Left renal pelvis (tissue), 4 donors: ENCODE measurements around the gene PRKN. TPM values are rescaled to one million over a fixed set of nuclear protein-coding genes. Genes with fewer than 3 reads are reported as not detected.

Experiments
- DNase-seq, 4 donors: peaks; one replicate each; pipeline ENCODE4 v3.0.0-alpha.2; 2013; ENCODE audit warnings: low read depth in 4 of 4, low spot score in 3 of 4
- polyA plus RNA-seq, 4 donors: library from polyadenylated mRNA; unstranded; fragments of 120-200 nt; gene quantifications; one replicate each; pipeline ENCODE4 v1.2.1, GENCODE V29; 2013; ENCODE audit not compliant: insufficient read length in 4 of 4

The PRKN gene
- polyA plus RNA-seq, 4 donors = 1.5 to 11.9 (median 9.8) TPM

DNA sequence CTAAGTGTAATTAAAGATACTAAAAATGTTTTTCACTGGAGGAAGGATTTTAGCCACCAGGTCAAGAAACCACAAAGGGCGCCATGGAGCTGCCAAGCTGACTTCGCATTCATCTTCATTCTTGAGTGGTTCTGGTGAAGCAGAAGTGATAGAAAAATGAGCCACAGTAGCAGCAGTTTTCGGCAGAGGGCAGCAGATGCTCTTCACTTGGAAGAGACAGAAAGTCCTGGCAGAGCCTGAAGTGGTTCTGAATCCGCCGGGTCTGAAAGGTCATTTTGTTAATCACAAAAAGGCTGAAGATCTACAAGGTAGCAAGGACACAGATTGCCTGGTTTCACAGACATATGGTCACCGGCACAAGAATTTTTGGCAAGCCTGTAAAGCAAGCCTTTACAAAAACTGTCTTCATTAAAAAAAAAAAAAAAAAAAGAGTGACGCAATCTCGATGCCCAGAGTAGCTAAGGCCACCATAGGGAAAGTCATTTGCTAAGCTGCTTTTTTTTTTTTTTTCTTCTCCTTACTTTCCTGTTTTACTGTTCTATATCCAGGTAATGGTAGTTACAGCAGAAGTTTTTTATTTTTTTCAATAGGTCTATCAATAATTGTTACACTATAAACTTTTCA, 1108.6 kb downstream of the PRKN start:
- no peak for DNase-seq

DNA sequence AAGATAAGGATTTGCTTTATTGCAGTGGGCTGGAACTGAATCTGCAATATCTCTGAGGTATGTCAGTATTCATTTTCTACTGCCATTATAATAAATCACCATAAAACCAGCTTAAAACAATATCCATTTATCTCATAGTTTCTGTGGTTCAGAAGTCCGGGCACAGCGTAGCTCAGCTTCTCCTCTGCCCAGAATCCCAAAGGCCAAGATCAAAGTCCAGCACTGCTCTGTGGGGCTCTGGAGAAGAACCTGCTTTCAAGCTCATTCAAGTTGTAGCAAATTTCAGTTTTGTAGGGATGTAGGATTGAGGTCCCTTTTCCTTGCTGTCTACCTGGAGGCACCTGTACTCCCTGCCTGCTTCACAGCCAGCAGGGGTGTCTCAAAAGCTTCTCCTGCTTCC, 1113.9 kb downstream of the PRKN start:
- DNase-seq = no peak

DNA sequence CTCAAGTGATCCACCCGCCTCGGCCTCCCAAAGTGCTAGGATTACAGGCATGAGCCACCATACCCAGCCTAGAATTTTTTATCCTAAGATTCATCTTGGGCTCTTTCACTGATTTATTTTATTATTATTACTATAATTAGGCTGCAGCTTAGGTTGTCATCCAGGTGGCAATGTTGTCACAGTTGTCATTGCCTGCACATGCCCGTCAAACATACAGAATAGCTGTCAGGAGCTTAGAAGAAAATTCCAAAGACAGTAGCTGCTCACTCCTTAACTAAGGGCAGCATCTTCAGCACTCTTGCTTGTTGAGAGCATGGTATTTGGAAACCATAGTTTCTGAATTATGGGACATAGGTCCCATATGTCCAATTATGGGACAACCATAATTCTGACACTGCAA, 1118.8 kb downstream of the PRKN start:
- no peak for DNase-seq

DNA sequence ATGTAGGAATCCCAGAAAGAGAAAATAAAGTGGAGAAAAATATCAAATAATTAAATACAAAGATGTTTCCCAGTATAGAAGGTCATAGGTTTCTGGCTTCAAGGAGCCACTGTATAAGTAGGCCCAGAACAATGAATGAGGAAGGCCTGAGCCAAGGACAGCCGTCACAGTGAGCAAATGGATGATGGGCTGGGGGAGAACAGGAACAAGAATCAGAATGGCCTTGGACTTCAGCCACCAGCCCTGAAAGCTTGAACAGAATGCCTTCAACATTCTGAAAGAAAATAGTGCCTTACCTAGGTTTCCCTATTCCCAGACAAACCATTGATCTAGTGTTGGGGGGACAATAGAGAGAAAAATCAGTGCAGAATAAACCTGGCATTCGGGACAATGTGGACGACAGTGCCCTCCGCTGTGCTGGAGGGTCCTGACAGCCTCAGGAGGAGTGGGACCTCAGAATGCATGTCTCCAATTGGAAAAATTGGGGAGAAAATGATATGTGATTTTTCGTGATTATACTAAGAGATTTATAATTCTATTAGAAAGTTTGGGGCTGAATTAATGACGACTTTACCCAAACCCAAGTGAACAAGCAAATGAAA, 1119.8 kb downstream of the PRKN start:
- no peak for DNase-seq

DNA sequence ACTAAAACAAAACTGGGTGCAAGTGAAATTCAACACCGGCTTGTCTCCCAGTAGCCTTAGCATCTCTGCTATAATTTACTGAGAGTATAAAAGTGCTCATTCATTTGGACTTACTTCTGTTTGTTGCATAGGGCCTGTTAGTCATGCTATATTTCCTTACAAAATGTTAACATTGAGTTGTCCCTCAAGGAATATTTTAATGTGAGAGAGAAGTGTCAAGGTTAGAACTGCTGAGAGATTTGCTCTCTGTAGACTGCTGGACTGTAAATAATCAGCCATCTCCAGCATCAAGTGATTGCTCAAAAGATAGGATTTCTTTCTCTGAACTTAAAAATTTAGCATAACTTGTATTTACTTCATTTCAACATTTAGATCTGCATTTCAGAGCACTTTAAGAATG, 1125.2 kb downstream of the PRKN start:
- no peak for DNase-seq

DNA sequence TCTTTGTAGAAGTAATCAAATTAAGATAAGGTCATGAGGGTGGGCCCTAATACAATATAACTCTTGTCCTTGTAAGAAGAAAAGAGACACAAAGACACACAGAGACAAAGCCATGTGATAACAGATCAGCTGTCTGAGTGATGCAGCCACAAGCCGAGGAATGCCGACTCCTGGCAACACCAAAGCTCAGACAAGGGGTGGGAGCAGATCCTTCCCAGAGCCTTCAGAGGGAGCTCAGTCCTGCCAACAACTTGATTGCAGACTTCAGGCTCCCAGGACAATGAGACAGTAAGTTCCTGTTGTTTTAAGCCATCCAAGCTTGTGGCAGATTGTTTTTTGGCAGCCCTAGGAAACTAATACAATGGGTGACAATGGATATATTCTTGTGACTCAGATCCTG, 1128.7 kb downstream of the PRKN start:
- DNase-seq = no peak

DNA sequence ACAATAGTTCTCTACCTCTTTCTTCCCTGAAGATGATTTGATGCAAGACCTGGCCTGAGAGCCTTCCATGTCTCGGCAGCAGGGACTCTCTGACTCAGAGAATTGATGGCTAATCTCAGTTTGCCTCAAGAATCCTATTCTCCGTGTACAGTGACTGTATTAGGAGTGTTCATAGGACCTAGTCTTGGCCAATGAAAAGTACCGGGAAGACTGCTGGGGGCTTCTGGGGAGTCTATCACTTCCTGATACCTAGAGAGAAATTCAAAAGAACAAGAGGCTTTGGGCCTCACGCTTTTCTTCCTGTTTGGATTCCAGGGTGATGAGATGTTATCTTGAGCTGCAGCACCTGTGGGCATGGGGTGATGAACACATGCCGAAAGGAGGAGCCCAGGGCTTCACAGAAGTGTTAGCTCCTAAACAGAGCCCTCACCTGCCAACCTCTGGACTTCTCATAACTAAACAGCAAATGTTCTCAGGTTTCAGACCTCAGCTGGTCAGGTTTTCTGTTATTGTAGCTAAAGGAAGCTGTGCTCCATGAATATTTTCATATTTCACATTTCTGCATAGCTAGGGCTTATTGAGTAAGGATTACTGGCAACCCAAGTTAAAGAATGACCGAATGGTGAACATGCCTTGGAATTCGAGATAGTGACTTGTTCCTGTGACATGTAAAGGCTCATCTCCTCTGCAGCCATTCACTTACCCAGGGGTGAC, 1130.6 kb downstream of the PRKN start:
- DNase-seq = no peak

DNA sequence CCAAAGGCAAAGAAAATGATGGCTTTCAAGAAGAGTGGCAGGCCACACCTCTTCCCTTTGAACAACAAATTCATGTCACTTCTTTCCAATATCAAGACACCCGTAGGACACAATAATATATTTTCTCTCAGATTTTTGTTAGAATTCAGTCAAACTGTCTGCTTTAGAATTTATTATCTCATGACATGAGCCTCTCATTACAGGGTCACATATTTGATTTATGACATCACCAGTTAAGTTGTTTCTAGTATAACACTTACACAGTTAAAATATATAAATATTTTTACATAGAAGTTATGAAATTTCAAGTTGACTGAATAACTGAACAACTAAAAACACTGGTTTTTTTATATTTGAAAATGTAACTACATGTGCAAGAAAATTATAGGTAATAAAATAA, 1133.2 kb downstream of the PRKN start:
- DNase-seq = no peak

DNA sequence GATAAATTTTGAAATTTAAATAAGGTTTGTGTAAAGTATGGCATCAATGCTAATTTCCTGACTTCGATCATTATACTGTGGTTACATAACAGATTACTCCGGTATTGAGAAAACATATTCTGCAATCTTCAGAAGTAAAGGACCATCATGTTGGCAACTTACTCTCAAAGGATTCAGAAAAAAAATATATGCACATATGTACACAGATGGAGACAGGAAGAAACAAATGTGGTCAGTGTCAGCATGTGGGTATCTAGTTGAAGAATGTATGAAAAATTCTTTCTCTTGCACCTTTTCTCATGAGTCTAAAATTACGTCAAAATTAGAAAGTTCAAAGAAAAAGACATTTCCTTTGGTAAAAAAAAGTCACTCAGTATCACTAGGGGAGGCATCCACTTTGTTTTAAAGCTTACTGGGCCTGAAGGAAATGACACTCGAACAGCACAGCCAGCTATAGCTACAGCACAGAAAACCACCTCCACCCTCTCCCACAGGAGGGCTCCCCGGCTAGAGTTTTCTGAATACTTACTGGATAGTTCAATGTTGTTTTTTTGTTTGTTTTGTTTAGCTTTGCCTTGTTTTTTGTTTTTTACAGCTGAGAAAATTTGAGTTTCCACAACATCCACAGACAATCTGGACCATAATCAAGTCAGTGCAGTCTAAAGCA, 1136.5 kb downstream of the PRKN start:
- DNase-seq = no peak

DNA sequence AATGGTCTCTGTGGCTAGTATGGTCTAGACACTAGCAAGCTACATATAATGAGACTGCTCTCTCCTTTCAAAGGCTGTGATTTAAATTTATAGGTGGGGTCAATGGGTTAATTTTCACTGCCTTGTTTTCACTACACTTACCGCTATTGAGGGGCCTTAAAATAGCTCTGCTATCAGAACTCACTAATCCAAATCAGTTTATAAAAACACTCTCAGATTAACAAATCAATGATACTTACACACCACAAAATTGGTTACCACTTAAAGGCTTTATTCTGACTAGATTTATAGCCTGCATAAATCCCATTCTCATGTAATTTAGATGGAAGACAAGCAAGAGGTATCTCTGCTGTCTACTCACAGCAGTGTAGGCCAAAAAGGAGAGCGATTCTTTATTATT, 1140.7 kb downstream of the PRKN start:
- peak in 1 of 4 donors; percentile 8 for DNase-seq

DNA sequence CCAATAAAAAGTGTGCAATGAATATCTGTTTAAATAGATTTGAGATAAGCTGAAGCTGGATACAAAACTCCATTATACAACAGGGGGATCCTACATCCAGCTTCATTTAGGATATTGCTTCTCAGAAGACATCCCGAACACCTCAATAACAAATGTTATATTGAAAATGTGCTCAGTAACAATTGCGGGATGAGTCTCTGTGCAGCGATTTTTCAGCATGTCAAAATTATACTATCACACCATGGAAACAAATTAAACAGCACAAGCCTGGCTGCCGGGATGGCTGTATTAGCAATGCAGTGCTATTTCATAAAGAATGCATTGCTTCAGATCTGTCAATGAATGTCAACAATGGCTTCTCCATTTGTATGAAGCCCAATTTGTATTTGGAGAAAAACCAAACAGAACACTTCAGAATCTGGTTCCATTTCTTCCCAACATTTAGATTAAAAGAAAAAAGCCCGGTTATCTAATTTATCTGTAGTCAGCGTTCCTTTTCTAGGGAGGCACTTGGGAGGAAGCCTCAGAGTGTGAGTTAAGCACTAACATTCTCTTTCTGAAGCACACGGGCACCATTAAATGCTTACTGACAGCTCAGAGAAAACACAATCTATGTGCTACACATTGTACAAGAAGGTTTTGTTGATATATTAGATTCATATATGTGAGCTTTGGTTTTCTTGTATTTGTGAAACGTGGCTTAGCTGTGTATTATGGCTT, 1142.8 kb downstream of the PRKN start:
- DNase-seq = no peak

DNA sequence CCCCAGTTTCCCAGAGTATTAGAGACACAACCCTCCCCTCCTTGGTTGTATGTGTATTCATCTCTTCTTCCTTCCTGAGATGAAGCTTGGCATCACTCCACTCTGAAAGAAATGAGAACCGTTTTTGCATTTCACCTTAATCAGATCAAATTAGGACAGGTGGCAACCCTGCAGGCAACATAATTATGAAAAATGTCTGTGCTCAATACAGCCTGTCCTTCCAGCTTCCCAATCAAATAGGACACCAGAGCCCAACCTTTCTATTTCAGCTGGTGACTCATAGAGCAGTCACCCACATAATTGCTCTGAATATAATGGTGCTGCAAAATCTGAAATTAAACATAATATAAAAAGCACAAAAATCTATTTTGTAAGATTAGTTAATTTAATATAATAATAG, 1143.5 kb downstream of the PRKN start:
- no peak for DNase-seq

DNA sequence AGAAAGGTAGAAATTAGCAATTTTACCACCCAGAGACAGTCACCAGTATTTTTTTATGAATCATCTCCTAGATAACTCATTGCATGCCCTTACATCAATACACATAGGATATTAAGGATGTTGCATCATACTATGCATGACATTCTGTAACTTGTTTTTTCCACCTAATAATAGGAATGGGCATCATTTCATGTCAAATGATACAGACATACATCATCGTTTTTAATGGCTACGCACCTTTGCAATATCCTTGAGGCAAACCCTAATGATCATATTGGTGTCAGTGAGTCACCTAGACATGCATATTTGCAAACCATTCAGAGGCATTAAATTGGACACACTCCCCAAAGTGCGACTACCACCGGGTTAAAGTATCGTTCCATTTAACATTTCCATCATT, 1144.0 kb downstream of the PRKN start:
- DNase-seq = no peak

DNA sequence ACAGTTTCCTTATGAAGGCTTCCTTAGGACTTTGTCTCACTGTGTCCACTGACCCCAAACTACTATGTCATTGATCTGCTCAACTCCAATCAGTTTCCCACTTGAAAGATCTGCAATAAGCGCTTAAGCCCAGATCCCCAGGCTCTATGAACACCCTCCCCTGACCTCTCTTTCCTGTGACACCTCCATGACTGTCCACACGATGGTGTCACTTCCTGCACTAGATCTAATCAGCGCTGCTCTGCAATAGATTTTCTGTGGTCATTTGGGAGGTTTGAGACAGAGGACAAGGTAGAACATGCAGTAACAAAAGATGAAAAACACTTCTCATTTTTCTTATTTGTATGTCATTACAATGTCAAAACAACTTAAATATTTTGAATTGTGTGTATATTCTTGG, 1149.1 kb downstream of the PRKN start:
- DNase-seq = no peak

DNA sequence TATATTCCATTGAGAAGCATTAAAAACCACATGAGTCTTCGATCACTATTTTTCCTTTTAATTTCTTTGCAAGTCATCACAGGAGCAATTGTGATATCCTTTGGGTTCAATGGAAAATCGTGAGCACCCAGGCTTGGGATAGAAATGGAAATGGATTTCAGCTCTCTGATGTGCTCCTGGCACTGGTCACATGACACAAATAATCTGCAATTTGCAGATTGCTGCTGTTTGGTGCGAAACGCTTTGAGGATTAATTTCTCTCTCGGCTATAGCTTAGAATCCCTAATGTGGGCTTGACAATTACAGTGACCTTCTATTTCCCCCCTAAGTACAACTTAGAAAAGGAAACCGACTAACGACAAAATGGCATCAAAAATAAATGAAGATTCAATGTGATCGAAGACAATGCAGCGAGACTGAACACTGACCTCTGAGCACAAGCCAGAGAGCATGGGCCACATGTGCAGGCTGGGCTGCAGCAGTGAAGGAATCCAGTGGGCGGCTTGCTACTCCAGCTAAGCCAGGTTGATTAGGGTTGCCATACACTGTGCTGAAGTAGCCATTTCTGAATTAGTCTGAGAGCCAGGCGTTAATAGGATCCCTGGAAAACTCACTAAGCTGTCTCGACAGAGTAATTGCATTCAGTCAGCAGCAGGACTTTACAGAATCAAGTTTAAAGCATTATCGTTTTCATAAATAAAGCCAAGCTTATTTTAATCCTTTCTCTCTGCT, 1151.9 kb downstream of the PRKN start:
- no peak for DNase-seq

DNA sequence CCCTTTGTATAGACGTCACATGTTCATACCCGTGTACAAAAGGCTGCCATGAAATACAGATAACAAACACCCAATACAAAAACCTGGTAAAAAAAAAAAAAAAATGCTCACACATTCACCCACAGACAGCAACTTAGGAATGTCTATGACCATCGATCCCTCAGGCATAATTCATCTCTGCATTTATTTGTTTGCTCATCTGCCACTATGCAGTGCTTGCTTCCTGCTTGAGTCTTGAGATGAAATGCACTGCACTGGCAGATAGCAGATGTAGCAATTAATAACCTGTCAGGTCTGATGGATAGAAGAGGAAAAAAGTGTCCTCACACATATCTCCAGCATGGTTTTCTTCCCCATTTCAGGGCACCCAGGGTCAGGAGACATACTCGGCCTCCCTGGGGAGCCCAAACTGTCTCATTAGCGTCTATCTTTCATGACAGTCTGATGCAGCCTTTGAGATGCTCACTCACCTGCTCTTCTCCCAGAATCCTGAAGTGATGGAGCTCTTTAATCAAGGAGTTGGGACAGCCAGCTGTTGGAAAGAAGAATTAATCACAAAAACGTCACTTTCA, 1158.6 kb downstream of the PRKN start:
- DNase-seq = no peak

DNA sequence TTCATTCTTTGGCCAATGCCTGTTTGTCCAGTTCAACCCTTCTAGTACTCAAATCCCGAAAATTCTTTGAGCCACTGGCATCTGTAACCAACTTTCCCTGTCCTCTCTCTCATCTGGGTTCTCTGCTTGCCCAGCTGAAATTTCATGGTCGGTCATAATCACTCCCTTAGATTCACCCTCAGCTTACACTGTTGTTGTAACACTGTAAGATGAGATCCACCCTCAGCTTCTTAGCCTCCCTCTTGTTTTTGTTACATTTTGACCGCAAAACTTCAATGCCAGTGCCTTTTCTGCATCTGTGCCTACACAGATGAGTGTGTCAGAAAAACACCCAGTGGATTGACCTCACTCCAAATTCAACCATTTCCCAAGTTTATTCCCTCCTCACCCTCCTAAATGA, 1162.6 kb downstream of the PRKN start:
- DNase-seq = no peak

DNA sequence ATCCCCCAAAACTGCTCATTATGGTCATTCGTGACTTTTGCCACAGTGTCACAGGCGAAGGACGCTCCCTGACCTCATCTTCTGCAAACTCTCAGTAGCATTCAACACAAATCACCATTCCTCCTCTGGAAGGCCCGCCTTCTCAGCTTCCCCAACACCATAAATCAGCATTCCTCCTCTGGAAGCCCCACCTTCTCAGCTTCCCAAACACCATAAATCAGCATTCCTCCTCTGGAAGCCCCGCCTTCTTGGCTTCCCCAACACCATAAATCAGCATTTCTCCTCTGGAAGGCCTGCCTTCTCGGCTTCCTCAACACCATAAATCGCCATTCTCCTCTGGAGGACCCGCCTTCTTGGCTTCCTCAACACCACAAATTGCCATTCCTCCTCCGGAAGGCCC, 1165.7 kb downstream of the PRKN start:
- peak in 3 of 4 donors; percentile 31 to 62 (median 52) for DNase-seq

DNA sequence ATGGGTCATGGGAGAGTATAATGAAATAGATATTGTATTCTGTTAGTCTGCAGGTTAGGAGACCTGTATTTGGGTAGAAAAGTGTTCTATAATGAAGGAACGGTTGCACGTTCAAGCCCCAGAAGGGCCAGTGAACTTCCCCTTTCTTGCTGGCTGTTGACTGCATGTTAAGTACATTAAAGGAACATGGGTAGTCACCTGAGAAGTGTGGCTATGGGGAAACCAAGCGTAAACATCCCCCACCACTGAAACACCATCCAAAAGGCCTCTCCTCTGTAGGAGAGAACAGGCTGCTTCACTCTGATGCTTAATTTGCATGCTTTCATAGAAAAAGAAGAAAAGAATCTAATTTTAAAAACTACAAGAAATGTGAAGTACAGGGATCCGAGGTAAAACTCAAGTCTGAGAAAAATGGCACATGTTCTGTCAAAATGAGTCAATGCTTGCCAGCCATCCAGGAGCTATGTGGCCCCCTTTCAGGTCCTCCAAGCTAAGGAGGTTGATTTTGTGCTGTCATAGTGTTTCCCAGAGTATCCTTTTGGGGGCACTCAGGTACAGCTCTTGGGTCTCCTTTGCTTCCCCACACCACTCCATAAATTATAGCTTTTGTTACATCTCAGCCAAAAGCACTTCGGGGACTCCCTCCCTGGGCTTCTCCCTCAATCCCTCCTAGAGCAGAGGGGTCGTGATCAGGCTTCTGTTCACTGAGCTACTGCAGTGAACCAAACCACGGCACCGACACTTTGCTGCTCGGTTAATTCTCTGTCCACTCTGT, 1170.0 kb downstream of the PRKN start:
- no peak for DNase-seq
